HCT116 (cell line): Measurements from ENCODE around the gene IL11RA. TPM values are rescaled to one million over a fixed set of nuclear protein-coding genes. Genes with fewer than 3 reads are reported as not detected.

ENCODE experiments used
- ATAC-seq: fragments of 200-7000 bp; cut with Tn5 transposase; 2 replicates; pipeline ENCODE4 v1.9.1; 2020; ENCODE audit warnings: mild to moderate bottlenecking, moderate library complexity
- BruUV-seq: library from RNA; stranded (reverse); fragments of 400-500 nt; replicated peaks from 2 replicates; lab custom pipeline; 2021; lab: Mats Ljungman, UMichigan
- CTCF ChIA-PET: fragments of 300-600 bp; sonication (Branson Sonifier 250); formaldehyde crosslinking; loops from one replicate; lab custom pipeline; 2021; ENCODE audit warnings: antibody characterized with exemption; lab: Charles Lee
- POLR2A ChIA-PET: fragments of 300-600, 350-600 bp; sonication (Branson Sonifier 250); formaldehyde crosslinking; loops from one replicate; lab custom pipeline; 2021; ENCODE audit warnings: antibody characterized with exemption; lab: Charles Lee
- RAD21 ChIA-PET, 2 experiments: fragments of 300-600 bp; sonication (Branson Sonifier 250); formaldehyde crosslinking; loops; one replicate each; lab custom pipeline; 2023; ENCODE audit warnings: low total read pairs in 2 of 2; ENCODE audit not compliant: uncharacterized antibody in 2 of 2, unreplicated experiment in 2 of 2, low non-redundant PET in 1 of 2; lab: Charles Lee
- DNase-seq: peaks from one replicate; pipeline ENCODE4 v3.0.0-alpha.2; 2010; ENCODE audit warnings: low read depth, low spot score
- H2AFZ ChIP-seq: fragments of 200-600 bp; shearing (Covaris generic), sonication (generic); 2 replicates; pipeline ENCODE4 v1.6.1; 2017; ENCODE audit warnings: low read depth, mixed run types, mixed read lengths, antibody characterized with exemption, low read length; ENCODE audit not compliant: poor library complexity, severe bottlenecking
- H3K27ac ChIP-seq: 2 replicates; pipeline ENCODE4 v1.5.1; 2012; ENCODE audit warnings: low read depth, low read length
- H3K27me3 ChIP-seq: fragments of 200-600 bp; sonication (generic); 2 replicates; pipeline ENCODE4 v1.6.1; 2016; ENCODE audit warnings: mixed run types, low read length, mixed read lengths; ENCODE audit not compliant: insufficient read depth
- H3K36me3 ChIP-seq, 2 experiments: fragments of 200-500 bp in 1 of 2; fragments of 200-600 bp in 1 of 2; sonication (Bioruptor generic) in 1 of 2; sonication (generic) in 1 of 2; 2 replicates each; pipeline versions ENCODE4 v1.5.1 to v1.6.1; 2014 to 2016; ENCODE audit warnings: low read length in 2 of 2, inconsistent platforms in 1 of 2, mixed read lengths in 1 of 2, mixed run types in 1 of 2; ENCODE audit not compliant: insufficient read depth in 2 of 2, control insufficient read depth in 1 of 2
- H3K4me1 ChIP-seq, 2 experiments: fragments of 200-600 bp in 1 of 2; sonication (generic) in 1 of 2; 2 replicates each; pipeline versions ENCODE4 v1.5.1 to v1.6.1; 2012 to 2017; ENCODE audit warnings: low read length in 2 of 2, inconsistent platforms in 1 of 2, mild to moderate bottlenecking in 1 of 2, mixed read lengths in 1 of 2, mixed run types in 1 of 2, moderate library complexity in 1 of 2; ENCODE audit not compliant: insufficient read depth in 2 of 2, control insufficient read depth in 1 of 2
- H3K4me2 ChIP-seq: fragments of 200-600 bp; sonication (generic); 2 replicates; pipeline ENCODE4 v1.6.1; 2017; ENCODE audit warnings: mixed run types, low read length, mixed read lengths
- H3K4me3 ChIP-seq, 2 experiments: fragments of 200-600 bp in 1 of 2; sonication (generic) in 1 of 2; replicated peaks in 1 of 2; 2 replicates each; pipeline ENCODE4 v1.5.1; 2011 to 2016; ENCODE audit warnings: low read length in 2 of 2, control low read depth in 1 of 2, low read depth in 1 of 2, mild to moderate bottlenecking in 1 of 2, mixed read lengths in 1 of 2, mixed run types in 1 of 2
- H3K79me2 ChIP-seq: fragments of 200-600 bp; sonication (generic); 2 replicates; pipeline ENCODE4 v1.6.1; 2017; ENCODE audit warnings: mild to moderate bottlenecking, mixed run types, low read length, moderate library complexity, mixed read lengths; ENCODE audit not compliant: insufficient read depth
- H3K9ac ChIP-seq: fragments of 200-600 bp; sonication (generic); 2 replicates; pipeline ENCODE4 v1.6.1; 2016; ENCODE audit warnings: low read length, mixed read lengths
- H3K9me2 ChIP-seq: fragments of 200-600 bp; sonication (generic), shearing (Covaris generic); 2 replicates; pipeline ENCODE4 v1.6.1; 2017; ENCODE audit warnings: mixed run types, mild to moderate bottlenecking, moderate library complexity; ENCODE audit not compliant: insufficient read depth
- H3K9me3 ChIP-seq, 2 experiments: fragments of 200-500 bp in 1 of 2; fragments of 200-600 bp in 1 of 2; sonication (Bioruptor generic) in 1 of 2; sonication (generic) in 1 of 2; 2 replicates each; pipeline ENCODE4 v1.6.1; 2014 to 2017; ENCODE audit warnings: low read length in 2 of 2, mixed read lengths in 2 of 2, inconsistent platforms in 1 of 2, low read depth in 1 of 2, mild to moderate bottlenecking in 1 of 2, mixed run types in 1 of 2, moderate library complexity in 1 of 2; ENCODE audit not compliant: control insufficient read depth in 1 of 2, insufficient read depth in 1 of 2
- H4K20me1 ChIP-seq: fragments of 200-600 bp; sonication (generic), shearing (Covaris generic); 2 replicates; pipeline ENCODE4 v1.6.1; 2017; ENCODE audit warnings: mixed run types, mild to moderate bottlenecking, moderate library complexity; ENCODE audit not compliant: insufficient read depth
- CBX3 ChIP-seq: IDR thresholded peaks from 2 replicates; pipeline ENCODE4 v1.6.1; 2012; ENCODE audit warnings: low read depth
- CEBPB ChIP-seq: IDR thresholded peaks from 2 replicates; pipeline ENCODE4 v1.6.1; 2012; ENCODE audit warnings: low read depth
- EGR1 ChIP-seq: IDR thresholded peaks from 2 replicates; pipeline ENCODE4 v1.6.1; 2012; ENCODE audit warnings: low read depth
- ELF1 ChIP-seq: IDR thresholded peaks from 2 replicates; pipeline ENCODE4 v1.6.1; 2012; ENCODE audit warnings: low read depth, borderline replicate concordance
- EZH2 ChIP-seq: fragments of 200-600 bp; sonication (generic); IDR thresholded peaks from 2 replicates; pipeline ENCODE4 v1.6.1; 2017; ENCODE audit warnings: antibody characterized with exemption, mixed run types
- EZH2phosphoT487 ChIP-seq: fragments of 200-600 bp; IDR thresholded peaks from 2 replicates; pipeline ENCODE4 v1.6.1; 2018; ENCODE audit warnings: antibody characterized with exemption, borderline replicate concordance
- FOSL1 ChIP-seq: IDR thresholded peaks from 2 replicates; pipeline ENCODE4 v1.6.1; 2012; ENCODE audit warnings: low read depth
- JUND ChIP-seq: IDR thresholded peaks from 2 replicates; pipeline ENCODE4 v1.6.1; 2012
- POLR2A ChIP-seq: IDR thresholded peaks from 2 replicates; pipeline ENCODE4 v1.7.0; 2011; ENCODE audit warnings: borderline replicate concordance; ENCODE audit not compliant: insufficient read depth, insufficient read length; ENCODE audit errors: extremely low read depth
- POLR2AphosphoS5 ChIP-seq: IDR thresholded peaks from 2 replicates; pipeline ENCODE4 v1.6.1; 2011; ENCODE audit warnings: mild to moderate bottlenecking, low read depth, low read length, moderate library complexity
- SIN3A ChIP-seq: IDR thresholded peaks from 2 replicates; pipeline ENCODE4 v1.6.1; 2012; ENCODE audit warnings: low read depth
- TCF7L2 ChIP-seq: IDR thresholded peaks from 2 replicates; pipeline ENCODE4 v1.7.0; 2011; ENCODE audit warnings: borderline replicate concordance, inconsistent platforms; ENCODE audit not compliant: insufficient read depth, insufficient read length; ENCODE audit errors: extremely low read depth
- ZNF274 ChIP-seq: fragments of 200-500 bp; sonication (Bioruptor generic); IDR thresholded peaks from 2 replicates; pipeline ENCODE4 v1.6.1; 2014; ENCODE audit warnings: mild to moderate bottlenecking, low read depth, low read length, inconsistent platforms
- intact Hi-C: fragments of 100-400 bp; cut with micrococcal nuclease; formaldehyde crosslinking; loops from 2 replicates; pipeline ENCODE4 v1.10.0; 2022
- total RNA-seq: library from RNA; stranded (reverse); gene quantifications from one replicate; pipeline ENCODE4 v1.2.1, GENCODE V29; 2021; ENCODE audit not compliant: unreplicated experiment
- TF ChIP-seq, protein P1 (sequence below): IDR thresholded peaks from 2 replicates; pipeline ENCODE4 v1.6.1; 2012; ENCODE audit warnings: low read depth
- TF ChIP-seq, protein P2 (sequence below): IDR thresholded peaks from 2 replicates; pipeline ENCODE4 v1.6.1; 2011; ENCODE audit warnings: mild to moderate bottlenecking, low read length, moderate library complexity; ENCODE audit not compliant: insufficient replicate concordance; ENCODE audit errors: extremely low read depth
- TF ChIP-seq, protein P3 (sequence below): IDR thresholded peaks from 2 replicates; pipeline ENCODE4 v1.6.1; 2012
- TF ChIP-seq, protein P4 (sequence below), 3 experiments: fragments of 200-600 bp in 1 of 3; sonication (generic) in 1 of 3; IDR thresholded peaks in 2 of 3; conservative IDR thresholded peaks in 1 of 3; 2 replicates each; pipeline ENCODE4 v1.5.1; 2012 to 2017; ENCODE audit warnings: low read depth in 2 of 3, low read length in 2 of 3, antibody characterized with exemption in 1 of 3, borderline replicate concordance in 1 of 3, control low read depth in 1 of 3, mild to moderate bottlenecking in 1 of 3, mixed read lengths in 1 of 3, mixed run types in 1 of 3, moderate library complexity in 1 of 3; ENCODE audit not compliant: insufficient read depth in 1 of 3

Gene IL11RA
- total RNA-seq, 1 experiment from 2014 or later, result 10.6 TPM

DNA sequence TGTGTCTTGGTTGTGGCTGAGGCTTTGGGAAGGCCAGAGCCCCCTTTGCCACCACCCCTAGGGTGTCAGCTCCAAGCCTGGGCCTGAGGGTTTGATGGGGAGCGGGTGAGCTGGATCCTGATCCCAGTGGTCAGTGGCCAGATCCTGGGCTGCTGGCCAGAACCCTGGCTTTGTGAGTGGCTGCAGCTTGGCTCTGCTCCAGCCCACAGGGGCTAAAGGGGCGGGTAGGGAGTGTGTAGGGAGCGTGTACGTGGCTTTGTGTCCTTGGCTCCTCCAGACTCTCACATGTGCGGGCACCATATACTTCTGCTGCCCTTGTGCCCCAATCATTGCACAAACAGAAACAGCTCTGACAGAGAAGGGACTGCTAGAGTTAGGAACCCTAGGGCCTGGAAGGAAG is 1.2 kb upstream of the IL11RA start:
- POLR2A ChIA-PET, result no interaction called here
- no TSS peak for BruUV-seq
- Histone ChIP-seq H4K20me1 (no peaks in the 10 kb centered on the region), H2AFZ (no peak overlapping the region), H3K27me3 (no peaks in the 10 kb centered on the region), H3K9me3 (no peaks in the 10 kb centered on the region), H3K9ac (no peak overlapping the region; the same call in 1 of the 2 replicates), H3K4me3 (peak overlapping the region in 1 of 2 experiments; percentile 61; a peak in 1 of 4 replicates), H3K36me3 (peaks cover 0 to 6% of the 10 kb centered on the region in 2 experiments; a peak in 1 of 4 replicates), H3K79me2 (peaks cover 6% of the 10 kb centered on the region; the same call in 1 of the 2 replicates), H3K4me2 (peak overlapping the region; percentile 83), H3K4me1 (peaks cover 24 to 49% of the 10 kb centered on the region in 2 experiments), H3K27ac (0 out of 2 replicates have a peak overlapping the region, but pooled peaks have one; percentile 50), H3K9me2 (no peaks in the 10 kb centered on the region)
- RAD21 ChIA-PET, result no interaction called here
- no peak for TF ChIP-seq TCF7L2
- TF ChIP-seq, protein P1, sequence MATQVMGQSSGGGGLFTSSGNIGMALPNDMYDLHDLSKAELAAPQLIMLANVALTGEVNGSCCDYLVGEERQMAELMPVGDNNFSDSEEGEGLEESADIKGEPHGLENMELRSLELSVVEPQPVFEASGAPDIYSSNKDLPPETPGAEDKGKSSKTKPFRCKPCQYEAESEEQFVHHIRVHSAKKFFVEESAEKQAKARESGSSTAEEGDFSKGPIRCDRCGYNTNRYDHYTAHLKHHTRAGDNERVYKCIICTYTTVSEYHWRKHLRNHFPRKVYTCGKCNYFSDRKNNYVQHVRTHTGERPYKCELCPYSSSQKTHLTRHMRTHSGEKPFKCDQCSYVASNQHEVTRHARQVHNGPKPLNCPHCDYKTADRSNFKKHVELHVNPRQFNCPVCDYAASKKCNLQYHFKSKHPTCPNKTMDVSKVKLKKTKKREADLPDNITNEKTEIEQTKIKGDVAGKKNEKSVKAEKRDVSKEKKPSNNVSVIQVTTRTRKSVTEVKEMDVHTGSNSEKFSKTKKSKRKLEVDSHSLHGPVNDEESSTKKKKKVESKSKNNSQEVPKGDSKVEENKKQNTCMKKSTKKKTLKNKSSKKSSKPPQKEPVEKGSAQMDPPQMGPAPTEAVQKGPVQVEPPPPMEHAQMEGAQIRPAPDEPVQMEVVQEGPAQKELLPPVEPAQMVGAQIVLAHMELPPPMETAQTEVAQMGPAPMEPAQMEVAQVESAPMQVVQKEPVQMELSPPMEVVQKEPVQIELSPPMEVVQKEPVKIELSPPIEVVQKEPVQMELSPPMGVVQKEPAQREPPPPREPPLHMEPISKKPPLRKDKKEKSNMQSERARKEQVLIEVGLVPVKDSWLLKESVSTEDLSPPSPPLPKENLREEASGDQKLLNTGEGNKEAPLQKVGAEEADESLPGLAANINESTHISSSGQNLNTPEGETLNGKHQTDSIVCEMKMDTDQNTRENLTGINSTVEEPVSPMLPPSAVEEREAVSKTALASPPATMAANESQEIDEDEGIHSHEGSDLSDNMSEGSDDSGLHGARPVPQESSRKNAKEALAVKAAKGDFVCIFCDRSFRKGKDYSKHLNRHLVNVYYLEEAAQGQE, result no peak
- no peak for TF ChIP-seq EZH2phosphoT487
- TF ChIP-seq JUND, result no peak
- no peak for TF ChIP-seq EZH2
- no peak for TF ChIP-seq POLR2A
- no peak for TF ChIP-seq POLR2AphosphoS5
- TF ChIP-seq CBX3, result no peak
- no peak for TF ChIP-seq ELF1
- no peak for TF ChIP-seq CEBPB
- no peak for TF ChIP-seq FOSL1
- TF ChIP-seq SIN3A, result no peak
- TF ChIP-seq, protein P2, sequence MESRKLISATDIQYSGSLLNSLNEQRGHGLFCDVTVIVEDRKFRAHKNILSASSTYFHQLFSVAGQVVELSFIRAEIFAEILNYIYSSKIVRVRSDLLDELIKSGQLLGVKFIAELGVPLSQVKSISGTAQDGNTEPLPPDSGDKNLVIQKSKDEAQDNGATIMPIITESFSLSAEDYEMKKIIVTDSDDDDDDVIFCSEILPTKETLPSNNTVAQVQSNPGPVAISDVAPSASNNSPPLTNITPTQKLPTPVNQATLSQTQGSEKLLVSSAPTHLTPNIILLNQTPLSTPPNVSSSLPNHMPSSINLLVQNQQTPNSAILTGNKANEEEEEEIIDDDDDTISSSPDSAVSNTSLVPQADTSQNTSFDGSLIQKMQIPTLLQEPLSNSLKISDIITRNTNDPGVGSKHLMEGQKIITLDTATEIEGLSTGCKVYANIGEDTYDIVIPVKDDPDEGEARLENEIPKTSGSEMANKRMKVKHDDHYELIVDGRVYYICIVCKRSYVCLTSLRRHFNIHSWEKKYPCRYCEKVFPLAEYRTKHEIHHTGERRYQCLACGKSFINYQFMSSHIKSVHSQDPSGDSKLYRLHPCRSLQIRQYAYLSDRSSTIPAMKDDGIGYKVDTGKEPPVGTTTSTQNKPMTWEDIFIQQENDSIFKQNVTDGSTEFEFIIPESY, result no peak
- TF ChIP-seq, protein P3, sequence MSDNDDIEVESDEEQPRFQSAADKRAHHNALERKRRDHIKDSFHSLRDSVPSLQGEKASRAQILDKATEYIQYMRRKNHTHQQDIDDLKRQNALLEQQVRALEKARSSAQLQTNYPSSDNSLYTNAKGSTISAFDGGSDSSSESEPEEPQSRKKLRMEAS, result no peak
- TF ChIP-seq, protein P4, sequence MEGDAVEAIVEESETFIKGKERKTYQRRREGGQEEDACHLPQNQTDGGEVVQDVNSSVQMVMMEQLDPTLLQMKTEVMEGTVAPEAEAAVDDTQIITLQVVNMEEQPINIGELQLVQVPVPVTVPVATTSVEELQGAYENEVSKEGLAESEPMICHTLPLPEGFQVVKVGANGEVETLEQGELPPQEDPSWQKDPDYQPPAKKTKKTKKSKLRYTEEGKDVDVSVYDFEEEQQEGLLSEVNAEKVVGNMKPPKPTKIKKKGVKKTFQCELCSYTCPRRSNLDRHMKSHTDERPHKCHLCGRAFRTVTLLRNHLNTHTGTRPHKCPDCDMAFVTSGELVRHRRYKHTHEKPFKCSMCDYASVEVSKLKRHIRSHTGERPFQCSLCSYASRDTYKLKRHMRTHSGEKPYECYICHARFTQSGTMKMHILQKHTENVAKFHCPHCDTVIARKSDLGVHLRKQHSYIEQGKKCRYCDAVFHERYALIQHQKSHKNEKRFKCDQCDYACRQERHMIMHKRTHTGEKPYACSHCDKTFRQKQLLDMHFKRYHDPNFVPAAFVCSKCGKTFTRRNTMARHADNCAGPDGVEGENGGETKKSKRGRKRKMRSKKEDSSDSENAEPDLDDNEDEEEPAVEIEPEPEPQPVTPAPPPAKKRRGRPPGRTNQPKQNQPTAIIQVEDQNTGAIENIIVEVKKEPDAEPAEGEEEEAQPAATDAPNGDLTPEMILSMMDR (IDR thresholded peaks at IDR 0.05 in 2 of 3, conservative IDR thresholded peaks at IDR 0.05 in 1 of 3; ENCODE audit: borderline replicate concordance in 1 of 3, insufficient read depth in 1 of 3, low read depth in 2 of 3, low read length in 2 of 3), result no peak
- TF ChIP-seq EGR1, result no peak
- no peak for TF ChIP-seq ZNF274
- ATAC-seq (no peak), DNase-seq (no peak)
- intact Hi-C loops, result no loop called here
- CTCF ChIA-PET, result interaction anchor here (0.9 to 1.4 kb wide), 3 partner anchors 15 to 110 kb away, joined by 3 to 4 read pairs (median 4); no protein-coding TSS in a partner anchor
